GM23338 (cell line): Measurements from ENCODE around the gene EPHX1. TPM values are rescaled to one million over a fixed set of nuclear protein-coding genes. Genes with fewer than 3 reads are reported as not detected.

ENCODE experiments used
- ATAC-seq: fragments of 200-7000 bp; cut with Tn5 transposase; 3 replicates; pipeline ENCODE4 v1.9.1; 2020
- DNase-seq: peaks from one replicate; pipeline ENCODE4 v3.0.0-alpha.2; 2015; ENCODE audit warnings: low spot score
- H2AFZ ChIP-seq: fragments of 200-600 bp; sonication (generic); 2 replicates; pipeline ENCODE4 v1.8.0; 2016; ENCODE audit warnings: antibody characterized with exemption, mild to moderate bottlenecking, moderate library complexity
- H3F3A ChIP-seq: fragments of 200-600 bp; sonication (generic); replicated peaks from 2 replicates; pipeline ENCODE4 v1.8.0; 2017; ENCODE audit warnings: antibody characterized with exemption, mixed run types, low read depth
- H3K27ac ChIP-seq: fragments of 200-600 bp; sonication (generic); 2 replicates; pipeline ENCODE4 v1.6.1; 2016; ENCODE audit warnings: low read depth
- H3K27me3 ChIP-seq: fragments of 200-600 bp; sonication (generic); 2 replicates; pipeline ENCODE4 v1.8.0; 2016; ENCODE audit warnings: mild to moderate bottlenecking, mixed run types, moderate library complexity; ENCODE audit not compliant: insufficient read depth
- H3K36me3 ChIP-seq: fragments of 200-600 bp; sonication (generic); 2 replicates; pipeline ENCODE4 v1.8.0; 2016; ENCODE audit warnings: mild to moderate bottlenecking; ENCODE audit not compliant: insufficient read depth
- H3K4me1 ChIP-seq: fragments of 200-600 bp; sonication (generic); 2 replicates; pipeline ENCODE4 v1.8.0; 2016; ENCODE audit warnings: mild to moderate bottlenecking, moderate library complexity; ENCODE audit not compliant: insufficient read depth
- H3K4me2 ChIP-seq: fragments of 200-600 bp; sonication (generic); 2 replicates; pipeline ENCODE4 v1.7.1; 2017; ENCODE audit warnings: mixed run types
- H3K4me3 ChIP-seq: fragments of 200-600 bp; sonication (generic); 2 replicates; pipeline ENCODE4 v1.6.1; 2016; ENCODE audit warnings: mixed run types
- H3K79me2 ChIP-seq: fragments of 200-600 bp; sonication (generic); replicated peaks from 2 replicates; pipeline ENCODE4 v1.8.0; 2017; ENCODE audit warnings: mild to moderate bottlenecking; ENCODE audit not compliant: insufficient read depth
- H3K9me2 ChIP-seq: fragments of 200-600 bp; sonication (generic); 2 replicates; pipeline ENCODE4 v1.8.0; 2017; ENCODE audit not compliant: insufficient read depth
- H4K20me1 ChIP-seq: fragments of 200-600 bp; sonication (generic); replicated peaks from 2 replicates; pipeline ENCODE4 v1.8.0; 2017; ENCODE audit warnings: mild to moderate bottlenecking; ENCODE audit not compliant: insufficient read depth
- H3K27ac Mint-ChIP-seq: 2 replicates; pipeline ENCODE4 v1.8.0; 2020; ENCODE audit warnings: inconsistent platforms, mild to moderate bottlenecking, moderate library complexity, mixed read lengths
- H3K27me3 Mint-ChIP-seq: 3 replicates; pipeline ENCODE4 v1.8.0; 2022; ENCODE audit warnings: low read depth, mild to moderate bottlenecking, moderate library complexity, mixed read lengths, inconsistent platforms; ENCODE audit not compliant: insufficient read depth, poor library complexity
- H3K36me3 Mint-ChIP-seq: 3 replicates; pipeline ENCODE4 v1.8.0; 2021; ENCODE audit warnings: low read depth, mild to moderate bottlenecking, inconsistent platforms, moderate library complexity, mixed read lengths
- H3K4me1 Mint-ChIP-seq: 3 replicates; pipeline ENCODE4 v1.8.0; 2020; ENCODE audit warnings: mild to moderate bottlenecking, inconsistent platforms, mixed read lengths
- H3K4me3 Mint-ChIP-seq: 3 replicates; pipeline ENCODE4 v1.8.0; 2021; ENCODE audit warnings: moderate library complexity, mild to moderate bottlenecking, inconsistent platforms, mixed read lengths
- H3K9me3 Mint-ChIP-seq: 3 replicates; pipeline ENCODE4 v1.8.0; 2020; ENCODE audit warnings: moderate library complexity, mild to moderate bottlenecking, inconsistent platforms, mixed read lengths
- CREB1 ChIP-seq: fragments of 250-450 bp; sonication (Bioruptor Pico); IDR thresholded peaks from 2 replicates; pipeline ENCODE4 v1.5.0; 2020; ENCODE audit warnings: low read depth, mild to moderate bottlenecking, moderate library complexity
- ETS1 ChIP-seq: IDR thresholded peaks from 2 replicates; pipeline ENCODE4 v1.6.1; 2016; ENCODE audit warnings: antibody characterized with exemption
- EZH2 ChIP-seq: fragments of 200-600 bp; sonication (generic); IDR thresholded peaks from one replicate; pipeline ENCODE4 v1.8.0; 2017; ENCODE audit warnings: antibody characterized with exemption, mild to moderate bottlenecking, low read depth; ENCODE audit not compliant: unreplicated experiment
- EZH2phosphoT487 ChIP-seq: fragments of 200-600 bp; sonication (generic); IDR thresholded peaks from one replicate; pipeline ENCODE4 v1.8.1; 2018; ENCODE audit warnings: antibody characterized with exemption; ENCODE audit not compliant: unreplicated experiment
- JUNB ChIP-seq: IDR thresholded peaks from one replicate; pipeline ENCODE4 v1.6.1; 2016; ENCODE audit warnings: antibody characterized with exemption; ENCODE audit not compliant: unreplicated experiment
- NANOG ChIP-seq: IDR thresholded peaks from 2 replicates; pipeline ENCODE4 v1.6.1; 2016; ENCODE audit warnings: antibody characterized with exemption, borderline replicate concordance
- POLR2AphosphoS5 ChIP-seq: IDR thresholded peaks from 2 replicates; pipeline ENCODE4 v1.6.1; 2016; ENCODE audit warnings: antibody characterized with exemption, low read depth
- STAT1 ChIP-seq: IDR thresholded peaks from one replicate; pipeline ENCODE4 v1.6.1; 2016; ENCODE audit warnings: antibody characterized with exemption; ENCODE audit not compliant: unreplicated experiment
- ZNF114 ChIP-seq: fragments of 250-450 bp; sonication (Bioruptor Pico); IDR thresholded peaks from 2 replicates; pipeline ENCODE4 v1.5.0; 2020; ENCODE audit warnings: mild to moderate bottlenecking, moderate library complexity
- ZNF462 ChIP-seq: fragments of 250-450 bp; sonication (Bioruptor Pico); IDR thresholded peaks from 2 replicates; pipeline ENCODE4 v1.5.0; 2020; ENCODE audit warnings: mild to moderate bottlenecking, moderate library complexity
- polyA plus RNA-seq: library from polyadenylated mRNA; unstranded; fragments of >200 nt; fragmentation: Nextera tagmentation; extraction: Ambion mirVana; gene quantifications from 2 replicates; pipeline ENCODE4 v1.2.1, GENCODE V29; 2016
- total RNA-seq: library from RNA; depleted of rRNA; stranded (reverse); fragments of >200 nt; shearing (Covaris generic); gene quantifications from 2 replicates; pipeline ENCODE4 v1.2.3, GENCODE V29; 2014
- TF ChIP-seq, protein P1 (sequence below): IDR thresholded peaks from one replicate; pipeline ENCODE4 v1.6.1; 2018; ENCODE audit warnings: antibody characterized with exemption; ENCODE audit not compliant: unreplicated experiment

The EPHX1 gene
- total and polyA plus RNA-seq, 2 experiments from 2014 or later, result 15.3 to 46.5 TPM

- TF ChIP-seq ZNF462 (CRISPR knock-in tag), result no peak
- TF ChIP-seq EZH2, result no peak
- no peak for TF ChIP-seq EZH2phosphoT487
Measured at GRCh38 chr1:225873281-225873850, 63.4 kb downstream of the EPHX1 start (continued).

DNA sequence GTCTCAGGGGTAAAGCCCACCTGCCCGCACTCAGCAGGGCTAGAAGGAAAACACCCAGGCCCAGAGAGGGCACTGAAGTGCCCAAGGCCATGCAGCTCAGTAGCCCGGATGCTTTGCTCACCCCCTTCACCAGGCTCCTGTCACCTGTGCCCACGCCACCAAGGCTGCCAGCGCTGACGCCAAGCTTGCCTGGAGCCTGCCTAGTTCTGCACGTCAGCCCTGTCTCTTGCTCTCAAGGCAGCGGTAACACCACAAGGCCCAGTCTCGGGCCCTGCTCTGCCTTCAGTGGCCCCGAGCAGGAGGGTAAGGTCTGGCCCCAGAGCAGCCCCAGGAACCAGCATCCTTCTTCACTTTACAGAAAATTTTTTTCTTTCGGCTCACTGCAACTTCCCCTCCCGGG is 64.5 kb downstream of the EPHX1 start:
- peaks cover 20% of the 10 kb centered on the region for H3K27me3 Mint-ChIP-seq
- ATAC-seq (no peak), DNase-seq (no peak)
- peaks cover 35% of the 10 kb centered on the region for H3K4me1 Mint-ChIP-seq
- Histone ChIP-seq H3F3A (no peaks in the 10 kb centered on the region), H3K27me3 (no peaks in the 10 kb centered on the region), H3K27ac (0 out of 2 replicates have a peak overlapping the region, but pooled peaks have one; percentile 69), H2AFZ (no peak overlapping the region), H3K9me2 (no peaks in the 10 kb centered on the region), H3K4me1 (peaks cover 11% of the 10 kb centered on the region; the same call in 1 of the 2 replicates), H3K4me2 (no peak overlapping the region), H3K79me2 (peaks cover 34% of the 10 kb centered on the region), H3K36me3 (peaks cover 52% of the 10 kb centered on the region), H4K20me1 (peaks cover 19% of the 10 kb centered on the region), H3K4me3 (no peak overlapping the region)
- peaks cover 68% of the 10 kb centered on the region for H3K36me3 Mint-ChIP-seq
- TF ChIP-seq EZH2 (no peak), ETS1 (no peak), STAT1 (no peak), CREB1 (CRISPR knock-in tag) (no peak), JUNB (no peak), ZNF114 (no peak), NANOG (no peak), POLR2AphosphoS5 (no peak)
- TF ChIP-seq, protein P1, sequence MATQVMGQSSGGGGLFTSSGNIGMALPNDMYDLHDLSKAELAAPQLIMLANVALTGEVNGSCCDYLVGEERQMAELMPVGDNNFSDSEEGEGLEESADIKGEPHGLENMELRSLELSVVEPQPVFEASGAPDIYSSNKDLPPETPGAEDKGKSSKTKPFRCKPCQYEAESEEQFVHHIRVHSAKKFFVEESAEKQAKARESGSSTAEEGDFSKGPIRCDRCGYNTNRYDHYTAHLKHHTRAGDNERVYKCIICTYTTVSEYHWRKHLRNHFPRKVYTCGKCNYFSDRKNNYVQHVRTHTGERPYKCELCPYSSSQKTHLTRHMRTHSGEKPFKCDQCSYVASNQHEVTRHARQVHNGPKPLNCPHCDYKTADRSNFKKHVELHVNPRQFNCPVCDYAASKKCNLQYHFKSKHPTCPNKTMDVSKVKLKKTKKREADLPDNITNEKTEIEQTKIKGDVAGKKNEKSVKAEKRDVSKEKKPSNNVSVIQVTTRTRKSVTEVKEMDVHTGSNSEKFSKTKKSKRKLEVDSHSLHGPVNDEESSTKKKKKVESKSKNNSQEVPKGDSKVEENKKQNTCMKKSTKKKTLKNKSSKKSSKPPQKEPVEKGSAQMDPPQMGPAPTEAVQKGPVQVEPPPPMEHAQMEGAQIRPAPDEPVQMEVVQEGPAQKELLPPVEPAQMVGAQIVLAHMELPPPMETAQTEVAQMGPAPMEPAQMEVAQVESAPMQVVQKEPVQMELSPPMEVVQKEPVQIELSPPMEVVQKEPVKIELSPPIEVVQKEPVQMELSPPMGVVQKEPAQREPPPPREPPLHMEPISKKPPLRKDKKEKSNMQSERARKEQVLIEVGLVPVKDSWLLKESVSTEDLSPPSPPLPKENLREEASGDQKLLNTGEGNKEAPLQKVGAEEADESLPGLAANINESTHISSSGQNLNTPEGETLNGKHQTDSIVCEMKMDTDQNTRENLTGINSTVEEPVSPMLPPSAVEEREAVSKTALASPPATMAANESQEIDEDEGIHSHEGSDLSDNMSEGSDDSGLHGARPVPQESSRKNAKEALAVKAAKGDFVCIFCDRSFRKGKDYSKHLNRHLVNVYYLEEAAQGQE, result no peak
- no peaks in the 10 kb centered on the region for H3K9me3 Mint-ChIP-seq
- H3K4me3 Mint-ChIP-seq, result no peak overlapping the region
- no peak overlapping the region for H3K27ac Mint-ChIP-seq
